ENCODE measurements around the gene TENM4.

TENM4 gene

DNA sequence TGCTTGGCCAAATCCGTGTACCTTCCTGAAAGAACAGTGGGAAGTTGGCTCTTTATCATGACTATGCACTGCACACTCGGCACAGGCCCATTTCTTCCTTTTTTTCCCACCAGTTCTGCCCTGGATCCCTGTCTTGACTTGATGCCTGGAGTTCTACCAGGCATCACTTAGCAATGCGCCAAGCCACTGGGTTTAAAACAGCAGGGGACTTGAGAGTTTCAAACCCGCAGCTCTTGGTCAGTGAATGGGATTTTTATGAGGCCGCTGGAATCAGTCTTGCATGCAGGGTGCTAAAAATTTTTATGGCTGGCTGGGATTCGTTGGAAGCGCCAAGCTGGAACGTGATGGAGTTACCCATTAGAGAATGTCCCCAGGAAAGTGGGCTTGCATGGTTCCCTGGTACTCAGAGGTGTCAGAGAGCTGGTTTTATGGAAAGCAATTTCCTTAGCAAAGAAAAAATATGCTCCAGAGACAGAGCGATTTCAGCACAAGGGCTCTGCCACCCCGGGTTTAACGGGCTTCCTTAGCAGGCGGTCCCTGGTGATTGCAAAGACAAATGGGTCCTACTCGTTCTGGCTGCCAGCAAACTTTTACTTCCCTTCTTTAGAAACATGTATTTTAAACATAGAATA lies 432.9 kb downstream of the TENM4 start:
- ChIA-PET CTCF (interaction anchor here (1.0 to 1.5 kb wide), 2 partner anchors 10 to 362 kb away, joined by 3 read pairs; no protein-coding TSS in a partner anchor), POLR2A (no interaction called here)
- TF ChIP-seq, protein P1, sequence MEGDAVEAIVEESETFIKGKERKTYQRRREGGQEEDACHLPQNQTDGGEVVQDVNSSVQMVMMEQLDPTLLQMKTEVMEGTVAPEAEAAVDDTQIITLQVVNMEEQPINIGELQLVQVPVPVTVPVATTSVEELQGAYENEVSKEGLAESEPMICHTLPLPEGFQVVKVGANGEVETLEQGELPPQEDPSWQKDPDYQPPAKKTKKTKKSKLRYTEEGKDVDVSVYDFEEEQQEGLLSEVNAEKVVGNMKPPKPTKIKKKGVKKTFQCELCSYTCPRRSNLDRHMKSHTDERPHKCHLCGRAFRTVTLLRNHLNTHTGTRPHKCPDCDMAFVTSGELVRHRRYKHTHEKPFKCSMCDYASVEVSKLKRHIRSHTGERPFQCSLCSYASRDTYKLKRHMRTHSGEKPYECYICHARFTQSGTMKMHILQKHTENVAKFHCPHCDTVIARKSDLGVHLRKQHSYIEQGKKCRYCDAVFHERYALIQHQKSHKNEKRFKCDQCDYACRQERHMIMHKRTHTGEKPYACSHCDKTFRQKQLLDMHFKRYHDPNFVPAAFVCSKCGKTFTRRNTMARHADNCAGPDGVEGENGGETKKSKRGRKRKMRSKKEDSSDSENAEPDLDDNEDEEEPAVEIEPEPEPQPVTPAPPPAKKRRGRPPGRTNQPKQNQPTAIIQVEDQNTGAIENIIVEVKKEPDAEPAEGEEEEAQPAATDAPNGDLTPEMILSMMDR (IDR thresholded peaks at IDR 0.05; ENCODE audit: control extremely low read depth, extremely low read depth, low read depth, missing control alignments) = no peak
- DNase-seq (ENCODE audit: extremely low spot score) = no peak

DNA sequence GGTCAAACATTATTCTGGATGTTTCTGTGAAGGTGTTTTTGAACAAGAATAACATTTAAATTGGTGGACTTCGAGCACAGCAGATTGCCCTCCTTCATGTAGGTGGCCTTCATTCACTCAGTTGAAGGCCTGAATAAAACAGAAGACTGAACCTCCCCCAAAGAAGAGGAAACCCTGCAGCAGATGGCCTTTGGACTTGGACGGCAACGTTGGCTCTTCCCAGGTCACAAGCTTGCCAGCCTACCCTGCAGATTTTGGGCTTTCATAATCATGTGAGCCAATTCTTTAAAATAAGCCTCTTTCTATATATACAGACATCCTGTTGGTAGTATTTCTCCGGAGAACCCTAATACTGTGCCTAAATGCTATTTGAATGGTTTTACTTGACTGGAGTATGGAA lies 434.0 kb downstream of the TENM4 start:
- POLR2A ChIA-PET = no interaction called here
- no peak for DNase-seq (ENCODE audit: extremely low spot score)
- CTCF ChIA-PET = no interaction called here
- TF ChIP-seq, protein P1 (IDR thresholded peaks at IDR 0.05; ENCODE audit: control extremely low read depth, extremely low read depth, low read depth, missing control alignments) = no peak

DNA sequence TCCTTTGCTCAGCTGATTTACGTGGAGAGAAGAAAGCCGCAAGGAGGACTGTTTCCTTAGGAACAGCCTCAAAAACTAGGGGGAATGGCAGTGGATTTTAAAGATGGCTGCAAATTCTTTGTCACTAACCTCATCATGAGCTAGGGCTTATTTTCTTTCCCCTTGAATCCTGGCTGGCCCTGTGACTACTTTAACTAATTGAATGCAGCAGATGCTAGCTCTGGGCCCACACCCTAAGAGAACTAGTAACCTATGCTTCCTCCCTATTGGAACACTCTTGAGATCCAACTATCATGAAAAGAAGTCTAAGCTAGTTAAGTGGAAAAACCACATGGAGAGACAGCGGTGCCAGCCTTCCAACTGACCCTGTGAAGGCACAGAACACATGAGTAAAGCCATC lies 444.8 kb downstream of the TENM4 start:
- TF ChIP-seq, protein P1 (IDR thresholded peaks at IDR 0.05; ENCODE audit: control extremely low read depth, extremely low read depth, low read depth, missing control alignments) = no peak
- ChIA-PET POLR2A (no interaction called here), CTCF (interaction anchor here (0.9 kb wide), 1 partner anchor 21 kb away, joined by 3 read pairs; no protein-coding TSS in a partner anchor)
- DNase-seq (ENCODE audit: extremely low spot score) = no peak

DNA sequence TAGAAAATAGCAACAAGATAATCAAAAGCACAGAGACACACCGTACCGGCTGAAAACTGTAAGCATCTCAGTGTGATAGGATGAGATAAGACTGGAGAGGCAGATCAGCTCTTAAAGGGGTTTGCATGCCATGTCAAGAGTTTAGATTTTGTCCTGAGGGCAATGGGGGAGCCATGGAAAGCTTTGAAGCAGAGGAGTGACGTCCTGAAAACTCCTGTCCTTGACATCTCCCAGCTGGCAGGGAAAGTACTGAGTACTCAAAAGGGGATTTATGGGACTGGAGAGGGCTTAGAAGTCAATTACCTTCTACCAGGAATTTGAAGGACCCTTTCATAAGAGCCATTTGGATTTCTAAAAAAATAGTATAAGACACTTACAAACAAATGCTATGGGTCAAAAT lies 445.7 kb downstream of the TENM4 start:
- CTCF ChIA-PET = no interaction called here
- DNase-seq (ENCODE audit: extremely low spot score) = no peak
- POLR2A ChIA-PET = no interaction called here
- TF ChIP-seq, protein P1 (IDR thresholded peaks at IDR 0.05; ENCODE audit: control extremely low read depth, extremely low read depth, low read depth, missing control alignments) = no peak

DNA sequence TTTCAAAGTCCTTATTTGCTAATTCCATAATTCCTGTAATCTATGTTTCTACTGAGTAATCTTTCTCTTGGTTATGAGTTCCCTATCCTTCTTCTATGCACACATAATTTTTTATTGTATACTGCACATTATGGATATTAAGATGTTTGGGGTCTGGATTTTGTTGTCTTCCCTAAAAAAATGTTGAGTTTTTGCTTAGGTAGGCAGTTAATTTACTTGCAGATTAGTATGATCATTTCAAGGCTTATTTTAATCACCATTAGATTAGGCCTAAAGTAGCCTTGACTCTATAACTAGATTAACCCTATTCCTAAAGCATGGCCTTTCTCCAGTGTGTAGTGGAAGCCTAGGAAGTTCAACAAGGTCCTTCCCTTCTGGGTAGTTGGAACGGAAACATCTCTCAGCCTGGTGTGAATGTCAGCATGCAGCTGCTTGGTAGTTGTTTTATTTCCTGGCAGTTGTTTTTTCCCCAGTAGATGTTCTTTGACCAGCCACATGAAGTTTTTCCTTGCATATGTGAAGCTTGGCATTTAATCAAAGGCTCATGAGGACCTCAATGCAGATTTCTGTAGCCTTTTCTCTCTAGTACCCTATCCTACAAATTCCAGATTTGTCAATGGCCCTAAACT lies 446.9 kb downstream of the TENM4 start:
- ChIA-PET POLR2A (no interaction called here), CTCF (no interaction called here)
- DNase-seq (ENCODE audit: extremely low spot score) = no peak
- TF ChIP-seq, protein P1 (IDR thresholded peaks at IDR 0.05; ENCODE audit: control extremely low read depth, extremely low read depth, low read depth, missing control alignments) = no peak

DNA sequence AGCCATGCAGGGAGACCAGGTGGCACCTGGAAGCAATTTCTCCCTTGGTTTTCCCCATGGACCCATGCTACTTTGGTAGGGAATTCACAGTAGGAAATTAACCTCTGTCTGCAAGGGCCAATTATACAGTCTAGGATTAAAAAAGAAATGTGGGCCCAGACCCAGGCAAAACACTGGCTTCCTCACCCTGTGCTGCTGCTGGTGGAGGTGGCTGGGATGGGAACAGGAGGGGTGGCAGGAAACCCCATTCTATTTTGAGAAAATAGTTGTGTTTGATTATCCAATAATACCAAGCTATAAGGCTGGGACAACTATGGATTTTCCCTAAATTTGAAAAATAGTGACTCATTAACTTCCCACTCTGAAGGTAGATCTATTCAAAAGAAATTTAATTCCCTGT lies 449.1 kb downstream of the TENM4 start:
- DNase-seq (ENCODE audit: extremely low spot score) = no peak
- TF ChIP-seq, protein P1 (IDR thresholded peaks at IDR 0.05; ENCODE audit: control extremely low read depth, extremely low read depth, low read depth, missing control alignments) = no peak
- ChIA-PET POLR2A (no interaction called here), CTCF (interaction anchor here (0.6 kb wide), 1 partner anchor 1139 kb away, joined by 3 read pairs; no protein-coding TSS in a partner anchor)
